A549 (cell line): ENCODE results near the gene FXR2.

Experiments used
- CEBPB ChIP-seq, 2 experiments: fragments of >200 bp in 1 of 2; sonication (Bioruptor Twin) in 1 of 2; formaldehyde crosslinking in 1 of 2; IDR thresholded peaks; 2 replicates each; pipeline ENCODE4 v1.6.1; 2012 to 2016
- ELK1 ChIP-seq: fragments of 150-350 bp; IDR thresholded peaks from 2 replicates; pipeline ENCODE4 v1.6.1; 2014; ENCODE audit warnings: low read depth, mild to moderate bottlenecking, low read length
- EP300 ChIP-seq, 2 experiments: fragments of >200 bp; sonication (Bioruptor Twin); formaldehyde crosslinking; IDR thresholded peaks; 2 replicates in 1 of 2; 3 replicates in 1 of 2; pipeline ENCODE4 v1.6.1; 2016 to 2017
- ESRRA ChIP-seq: fragments of 150-350 bp; IDR thresholded peaks from 2 replicates; pipeline ENCODE4 v1.6.1; 2014; ENCODE audit warnings: mild to moderate bottlenecking, low read length, borderline replicate concordance
- NFE2L2 ChIP-seq: fragments of 150-350 bp; conservative IDR thresholded peaks from 2 replicates; pipeline ENCODE4 v1.6.1; 2014; ENCODE audit warnings: low read length
- POLR2A ChIP-seq: IDR thresholded peaks from 2 replicates; pipeline ENCODE4 v1.6.1; 2012; ENCODE audit warnings: mild to moderate bottlenecking, low read length
- SMC3 ChIP-seq: fragments of >200 bp; sonication (Bioruptor Twin); formaldehyde crosslinking; IDR thresholded peaks from 3 replicates; pipeline ENCODE4 v1.6.1; 2018; ENCODE audit warnings: inconsistent platforms
- TF ChIP-seq, protein P1 (sequence below): fragments of 450-650 bp; IDR thresholded peaks from 2 replicates; pipeline ENCODE4 v1.6.1; 2014; ENCODE audit warnings: antibody characterized with exemption

- TF ChIP-seq, protein P1, sequence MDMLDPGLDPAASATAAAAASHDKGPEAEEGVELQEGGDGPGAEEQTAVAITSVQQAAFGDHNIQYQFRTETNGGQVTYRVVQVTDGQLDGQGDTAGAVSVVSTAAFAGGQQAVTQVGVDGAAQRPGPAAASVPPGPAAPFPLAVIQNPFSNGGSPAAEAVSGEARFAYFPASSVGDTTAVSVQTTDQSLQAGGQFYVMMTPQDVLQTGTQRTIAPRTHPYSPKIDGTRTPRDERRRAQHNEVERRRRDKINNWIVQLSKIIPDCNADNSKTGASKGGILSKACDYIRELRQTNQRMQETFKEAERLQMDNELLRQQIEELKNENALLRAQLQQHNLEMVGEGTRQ: no peak
- TF ChIP-seq EP300 (IDR thresholded peaks at IDR 0.05) (no peak), NFE2L2 (no peak), ESRRA (no peak), ELK1 (no peak), CEBPB (IDR thresholded peaks at IDR 0.05) (no peak), POLR2A (no peak), SMC3 (no peak)
Measured at GRCh38 chr17:7559320-7560171, 55.2 kb downstream of the FXR2 start.
